Breast epithelium (tissue), 4 donors: ENCODE data around the gene ARHGEF10L. TPM values are rescaled to one million over a fixed set of nuclear protein-coding genes. Genes with fewer than 3 reads are reported as not detected.

ENCODE experiments used
- DNase-seq, 2 donors: peaks; one replicate each; pipeline ENCODE4 v3.0.0-alpha.2; 2019; ENCODE audit warnings: low spot score in 2 of 2
- H3K27ac ChIP-seq, 2 donors: fragments of 200-600 bp; sonication (generic) in 1 of 2; one replicate each; pipeline ENCODE4 v1.5.1; 2016 to 2019; ENCODE audit warnings: mild to moderate bottlenecking in 1 of 2
- H3K27me3 ChIP-seq, 2 donors: fragments of 200-600 bp; sonication (generic) in 1 of 2; one replicate each; pipeline versions ENCODE4 v1.5.1 to v1.6.0; 2017 to 2019; ENCODE audit warnings: control low read depth in 1 of 2, mild to moderate bottlenecking in 1 of 2
- H3K36me3 ChIP-seq: fragments of 200-600 bp; one replicate; pipeline ENCODE4 v1.5.1; 2019
- H3K4me1 ChIP-seq, 2 donors: fragments of 200-600 bp; sonication (generic); one replicate each; pipeline ENCODE4 v1.5.1; 2016 to 2019; ENCODE audit warnings: control low read depth in 1 of 2
- H3K4me3 ChIP-seq, 3 donors: fragments of 200-600 bp; sonication (generic); 1 replicate in 2 of 3; 2 replicates in 1 of 3; pipeline ENCODE4 v1.5.1; 2016 to 2019; ENCODE audit warnings: mild to moderate bottlenecking in 3 of 3, moderate library complexity in 2 of 3
- H3K9me3 ChIP-seq, 2 donors: fragments of 200-600 bp; sonication (generic) in 1 of 2; one replicate each; pipeline ENCODE4 v1.5.1; 2016 to 2019; ENCODE audit warnings: control low read depth in 1 of 2
- POLR2A ChIP-seq: fragments of 450-650 bp; IDR thresholded peaks from one replicate; pipeline ENCODE4 v1.6.1; 2016; ENCODE audit warnings: antibody characterized with exemption, mild to moderate bottlenecking, moderate library complexity
- POLR2AphosphoS5 ChIP-seq, 3 donors: sonication (generic); formaldehyde crosslinking; IDR thresholded peaks; one replicate each; pipeline ENCODE4 v1.6.1; 2017; ENCODE audit warnings: antibody characterized with exemption in 3 of 3
- intact Hi-C: fragments of 100-400 bp; cut with DNase I; formaldehyde crosslinking; loops from one replicate; pipeline ENCODE4 v1.15.1; 2023; ENCODE audit warnings: low total_unique reads
- total RNA-seq, 3 donors: library from RNA; depleted of rRNA; stranded (reverse); fragments of >200 nt; gene quantifications; one replicate each; pipeline ENCODE4 v1.1.0, GENCODE V29; 2016
- TF ChIP-seq, protein P1 (sequence below), 3 donors: fragments of 450-650 bp; IDR thresholded peaks; one replicate each; pipeline ENCODE4 v1.5.1; 2016 to 2017; ENCODE audit warnings: antibody characterized with exemption in 3 of 3, mild to moderate bottlenecking in 3 of 3, moderate library complexity in 3 of 3

Gene ARHGEF10L
- total RNA-seq, 3 donors from 2014 or later: 36.7 to 51.4 (median 49.8) TPM

DNA sequence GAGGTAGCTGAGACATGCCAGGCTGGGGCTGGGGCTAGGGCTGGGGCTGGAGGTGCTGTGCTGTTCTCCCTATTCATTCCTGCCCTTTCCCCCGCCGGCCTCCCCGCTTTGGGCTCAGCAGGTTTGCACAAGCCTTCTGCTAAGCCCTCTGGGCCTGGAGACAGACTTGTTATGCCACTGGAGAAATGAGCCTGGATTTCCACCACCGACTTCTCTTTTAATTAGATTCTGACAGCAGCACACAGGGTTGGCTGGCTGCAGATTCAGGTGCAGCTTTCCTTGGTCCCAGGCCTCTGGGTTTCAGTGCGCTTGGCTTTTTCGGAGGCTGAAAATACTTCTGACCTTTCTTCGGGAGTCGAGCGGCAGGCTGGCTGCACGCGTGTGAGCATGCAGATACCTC is 144.1 kb downstream of the ARHGEF10L start:
- TF ChIP-seq POLR2A (no peak), POLR2AphosphoS5 (IDR thresholded peaks at IDR 0.05) (no peak)
- TF ChIP-seq, protein P1, sequence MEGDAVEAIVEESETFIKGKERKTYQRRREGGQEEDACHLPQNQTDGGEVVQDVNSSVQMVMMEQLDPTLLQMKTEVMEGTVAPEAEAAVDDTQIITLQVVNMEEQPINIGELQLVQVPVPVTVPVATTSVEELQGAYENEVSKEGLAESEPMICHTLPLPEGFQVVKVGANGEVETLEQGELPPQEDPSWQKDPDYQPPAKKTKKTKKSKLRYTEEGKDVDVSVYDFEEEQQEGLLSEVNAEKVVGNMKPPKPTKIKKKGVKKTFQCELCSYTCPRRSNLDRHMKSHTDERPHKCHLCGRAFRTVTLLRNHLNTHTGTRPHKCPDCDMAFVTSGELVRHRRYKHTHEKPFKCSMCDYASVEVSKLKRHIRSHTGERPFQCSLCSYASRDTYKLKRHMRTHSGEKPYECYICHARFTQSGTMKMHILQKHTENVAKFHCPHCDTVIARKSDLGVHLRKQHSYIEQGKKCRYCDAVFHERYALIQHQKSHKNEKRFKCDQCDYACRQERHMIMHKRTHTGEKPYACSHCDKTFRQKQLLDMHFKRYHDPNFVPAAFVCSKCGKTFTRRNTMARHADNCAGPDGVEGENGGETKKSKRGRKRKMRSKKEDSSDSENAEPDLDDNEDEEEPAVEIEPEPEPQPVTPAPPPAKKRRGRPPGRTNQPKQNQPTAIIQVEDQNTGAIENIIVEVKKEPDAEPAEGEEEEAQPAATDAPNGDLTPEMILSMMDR (IDR thresholded peaks at IDR 0.05): no peak
- H3K4me1 ChIP-seq: no peaks in the 10 kb centered on the region
- DNase-seq: no peak
- no peaks in the 10 kb centered on the region for H3K9me3 ChIP-seq
- intact Hi-C loops: loop anchor here (5.0 kb wide), 1 partner anchor 1244 kb away; no protein-coding TSS in a partner anchor
- H3K4me3 ChIP-seq: no peak overlapping the region
- H3K27me3 ChIP-seq: no peaks in the 10 kb centered on the region
- peak overlapping the region; percentile 32 to 33 for H3K27ac ChIP-seq
- no peaks in the 10 kb centered on the region for H3K36me3 ChIP-seq

DNA sequence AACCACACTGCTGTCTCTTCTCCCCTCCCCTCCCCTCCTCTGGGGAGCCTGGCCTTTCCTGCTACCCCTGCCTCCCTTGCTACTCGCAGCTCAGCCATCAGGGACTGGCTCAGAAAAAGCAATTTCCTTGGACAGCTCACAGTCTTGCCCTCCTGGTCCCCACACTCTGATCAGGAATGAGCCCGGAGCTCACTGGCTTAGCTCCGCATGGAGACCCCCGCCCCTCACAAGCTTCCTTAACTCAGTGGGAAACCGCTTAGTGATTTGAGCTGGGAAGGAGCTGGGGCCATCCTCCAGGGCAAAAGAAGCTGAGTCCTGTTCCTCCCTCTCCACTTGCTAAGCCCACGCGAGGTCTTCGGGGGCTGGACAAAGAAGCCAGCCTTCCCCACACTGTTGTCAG is 145.3 kb downstream of the ARHGEF10L start:
- intact Hi-C loops: loop anchor here (5.0 kb wide), 1 partner anchor 1242 kb away; no protein-coding TSS in a partner anchor
- TF ChIP-seq POLR2A: no peak
- TF ChIP-seq, protein P1 (IDR thresholded peaks at IDR 0.05): no peak
- TF ChIP-seq POLR2AphosphoS5 (IDR thresholded peaks at IDR 0.05): no peak
- no peak overlapping the region for H3K27ac ChIP-seq

DNA sequence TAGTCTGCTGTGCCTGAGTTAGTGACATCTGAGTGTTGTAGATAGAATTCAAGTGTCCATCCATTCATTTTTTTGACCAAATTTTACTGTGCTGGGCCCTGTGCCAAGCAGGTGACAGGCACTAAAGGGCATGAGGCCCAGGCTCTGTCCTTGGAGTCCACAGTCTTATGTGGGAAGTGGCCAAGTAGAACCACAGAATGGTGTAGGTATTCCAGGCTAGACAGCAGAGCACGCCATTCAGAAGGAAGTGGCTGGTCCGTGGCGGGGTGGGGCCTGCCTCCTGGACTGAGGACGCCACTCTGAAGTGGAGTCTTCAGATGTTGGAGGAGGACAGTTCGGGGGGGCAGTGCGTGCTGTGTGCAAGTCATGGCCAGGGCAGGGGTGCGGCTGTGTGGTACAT is 146.8 kb downstream of the ARHGEF10L start:
- no peaks in the 10 kb centered on the region for H3K9me3 ChIP-seq
- no peak overlapping the region for H3K4me3 ChIP-seq
- H3K4me1 ChIP-seq: no peaks in the 10 kb centered on the region
- H3K27me3 ChIP-seq: no peaks in the 10 kb centered on the region
- intact Hi-C loops: no loop called here
- TF ChIP-seq POLR2A (no peak), POLR2AphosphoS5 (IDR thresholded peaks at IDR 0.05) (no peak)
- TF ChIP-seq, protein P1 (IDR thresholded peaks at IDR 0.05): no peak
- DNase-seq: no peak
- H3K36me3 ChIP-seq: no peaks in the 10 kb centered on the region
- no peak overlapping the region for H3K27ac ChIP-seq

More for the DNA sequence above, 145.3 kb downstream of the ARHGEF10L start:
- DNase-seq: no peak
- H3K9me3 ChIP-seq: no peaks in the 10 kb centered on the region
- H3K4me1 ChIP-seq: no peaks in the 10 kb centered on the region
- H3K27me3 ChIP-seq: no peaks in the 10 kb centered on the region
- no peak overlapping the region for H3K4me3 ChIP-seq
- no peaks in the 10 kb centered on the region for H3K36me3 ChIP-seq

DNA sequence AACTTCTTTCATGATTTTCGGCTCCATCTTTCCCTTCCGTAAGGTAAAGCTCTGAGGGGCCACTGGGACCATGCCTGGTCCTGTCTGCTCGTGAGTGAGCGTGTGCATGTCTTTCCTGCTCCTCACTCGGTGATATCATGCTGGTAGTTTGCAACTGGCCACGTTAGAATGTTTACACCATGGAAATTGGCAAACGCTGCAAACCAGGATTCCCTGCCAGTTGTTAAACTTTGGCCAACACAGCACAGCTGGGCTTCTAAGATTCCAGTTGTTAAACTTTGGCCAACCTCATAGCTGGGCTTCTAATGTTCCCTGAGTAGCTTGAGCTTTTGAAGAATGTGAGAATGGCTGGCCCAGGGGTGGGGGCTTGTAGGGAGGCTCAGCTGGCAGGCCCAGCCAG is 147.6 kb downstream of the ARHGEF10L start:
- Histone ChIP-seq H3K4me1 (no peaks in the 10 kb centered on the region), H3K36me3 (no peaks in the 10 kb centered on the region), H3K27ac (no peak overlapping the region), H3K4me3 (no peak overlapping the region), H3K27me3 (no peaks in the 10 kb centered on the region), H3K9me3 (no peaks in the 10 kb centered on the region)
- DNase-seq: no peak
- intact Hi-C loops: no loop called here
- TF ChIP-seq, protein P1 (IDR thresholded peaks at IDR 0.05): no peak
- TF ChIP-seq POLR2A: no peak
- no peak for TF ChIP-seq POLR2AphosphoS5 (IDR thresholded peaks at IDR 0.05)

DNA sequence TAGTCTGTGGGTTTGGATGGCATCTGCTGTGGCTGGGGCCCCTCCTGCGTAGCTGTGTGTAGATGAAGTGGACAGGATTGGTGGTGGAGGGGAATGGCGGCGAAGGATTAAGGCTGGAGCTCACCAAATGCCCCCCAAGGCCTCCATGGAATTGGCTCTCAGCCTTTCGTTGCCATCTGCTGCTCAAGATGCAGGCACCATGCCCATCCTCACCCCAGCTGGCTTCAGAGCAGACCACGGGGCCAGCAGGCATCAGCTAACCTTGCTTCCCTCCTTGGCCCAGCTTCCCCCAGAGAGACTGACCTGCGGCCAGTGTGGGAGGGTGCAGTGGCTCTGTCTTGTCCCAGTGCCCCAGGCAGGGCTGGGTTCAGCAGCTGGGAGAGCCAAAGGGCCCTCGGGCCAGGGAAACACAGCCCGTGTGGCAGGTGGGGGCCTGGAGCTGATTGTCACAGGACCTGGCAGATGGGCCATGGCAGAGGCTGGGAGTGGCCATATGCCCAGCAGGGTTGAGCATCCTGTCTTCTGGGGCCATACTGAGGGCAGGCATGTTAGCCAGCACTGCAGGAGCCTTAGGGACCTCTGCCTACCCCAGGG is 148.8 kb downstream of the ARHGEF10L start:
- no peak for DNase-seq
- Histone ChIP-seq H3K27me3 (no peaks in the 10 kb centered on the region), H3K9me3 (no peaks in the 10 kb centered on the region), H3K4me3 (no peak overlapping the region), H3K36me3 (no peaks in the 10 kb centered on the region), H3K27ac (no peak overlapping the region), H3K4me1 (no peaks in the 10 kb centered on the region)
- intact Hi-C loops: no loop called here
- no peak for TF ChIP-seq POLR2A
- TF ChIP-seq POLR2AphosphoS5 (IDR thresholded peaks at IDR 0.05): no peak
- TF ChIP-seq, protein P1 (IDR thresholded peaks at IDR 0.05): no peak
